WTC11 (cell line): ENCODE measurements around the gene BLMH. TPM values are rescaled to one million over a fixed set of nuclear protein-coding genes. Genes with fewer than 3 reads are reported as not detected.

Experiments
- ATAC-seq: fragments of 200-7000 bp; cut with Tn5 transposase; 2 replicates; pipeline ENCODE4 v1.10.0; 2021; ENCODE audit warnings: mild to moderate bottlenecking, moderate library complexity
- CTCF ChIA-PET: fragments of 300-600 bp; sonication (Branson Sonifier 250); formaldehyde crosslinking; loops from one replicate; lab custom pipeline; 2021; ENCODE audit warnings: antibody characterized with exemption; lab: Charles Lee
- POLR2A ChIA-PET: fragments of 350-600 bp; sonication (Branson Sonifier 250); formaldehyde crosslinking; loops from one replicate; lab custom pipeline; 2021; ENCODE audit warnings: antibody characterized with exemption; lab: Charles Lee
- DNase-seq: peaks from one replicate; pipeline ENCODE4 v3.0.0; 2021; ENCODE audit warnings: low spot score
- H3K27ac Mint-ChIP-seq: 2 replicates; pipeline ENCODE4 v1.8.0; 2021; ENCODE audit warnings: mixed read lengths
- H3K27me3 Mint-ChIP-seq: 2 replicates; pipeline ENCODE4 v1.8.0; 2021; ENCODE audit warnings: low read depth, mild to moderate bottlenecking, moderate library complexity, mixed read lengths
- H3K36me3 Mint-ChIP-seq: 2 replicates; pipeline ENCODE4 v1.8.0; 2021; ENCODE audit warnings: mixed read lengths
- H3K4me1 Mint-ChIP-seq: 2 replicates; pipeline ENCODE4 v1.8.0; 2022; ENCODE audit warnings: mixed read lengths
- H3K4me3 Mint-ChIP-seq: 2 replicates; pipeline ENCODE4 v1.8.0; 2021; ENCODE audit warnings: mild to moderate bottlenecking, moderate library complexity, mixed read lengths
- H3K9me3 Mint-ChIP-seq: 2 replicates; pipeline ENCODE4 v1.8.0; 2021; ENCODE audit warnings: mixed read lengths
- ATF6 ChIP-seq: sonication (generic); formaldehyde crosslinking; IDR thresholded peaks from 2 replicates; pipeline ENCODE4 v1.8.1; 2023; ENCODE audit warnings: mild to moderate bottlenecking, missing genetic modification reagents
- CREB1 ChIP-seq: sonication (generic); formaldehyde crosslinking; IDR thresholded peaks from 2 replicates; pipeline ENCODE4 v1.8.0; 2023; ENCODE audit warnings: mild to moderate bottlenecking, missing genetic modification reagents
- CREM ChIP-seq: sonication (generic); formaldehyde crosslinking; IDR thresholded peaks from 2 replicates; pipeline ENCODE4 v1.8.1; 2022; ENCODE audit warnings: mild to moderate bottlenecking, missing genetic modification reagents, moderate library complexity
- EMX1 ChIP-seq: fragments of 250-450 bp; sonication (Bioruptor Pico); IDR thresholded peaks from 2 replicates; pipeline ENCODE4 v1.8.0; 2021; ENCODE audit warnings: mild to moderate bottlenecking
- ERG ChIP-seq: fragments of 250-450 bp; sonication (Bioruptor Pico); IDR thresholded peaks from 2 replicates; pipeline ENCODE4 v1.8.0; 2021; ENCODE audit warnings: mild to moderate bottlenecking
- ESRRA ChIP-seq: sonication (generic); formaldehyde crosslinking; IDR thresholded peaks from 2 replicates; pipeline ENCODE4 v1.8.1; 2022; ENCODE audit warnings: mild to moderate bottlenecking, missing genetic modification reagents, borderline replicate concordance
- ETV6 ChIP-seq: sonication (generic); formaldehyde crosslinking; IDR thresholded peaks from 2 replicates; pipeline ENCODE4 v1.8.1; 2022; ENCODE audit warnings: mild to moderate bottlenecking, missing genetic modification reagents
- GRHL2 ChIP-seq: fragments of 250-450 bp; sonication (Bioruptor Pico); IDR thresholded peaks from 2 replicates; pipeline ENCODE4 v1.8.0; 2022; ENCODE audit warnings: mild to moderate bottlenecking, moderate library complexity; ENCODE audit not compliant: insufficient replicate concordance, severe bottlenecking
- NFE2L1 ChIP-seq: sonication (generic); formaldehyde crosslinking; IDR thresholded peaks from 2 replicates; pipeline ENCODE4 v1.8.1; 2023; ENCODE audit warnings: missing genetic modification reagents
- SMAD3 ChIP-seq: sonication (generic); formaldehyde crosslinking; IDR thresholded peaks from 2 replicates; pipeline ENCODE4 v1.8.0; 2022; ENCODE audit warnings: missing genetic modification reagents, mild to moderate bottlenecking, borderline replicate concordance
- SOX15 ChIP-seq: fragments of 250-450 bp; sonication (Bioruptor Pico); IDR thresholded peaks from 2 replicates; pipeline ENCODE4 v1.9.0; 2021; ENCODE audit warnings: mild to moderate bottlenecking
- SP1 ChIP-seq: sonication (generic); formaldehyde crosslinking; conservative IDR thresholded peaks from 2 replicates; pipeline ENCODE4 v1.8.1; 2022; ENCODE audit warnings: missing genetic modification reagents
- STAT6 ChIP-seq: sonication (generic); formaldehyde crosslinking; conservative IDR thresholded peaks from 2 replicates; pipeline ENCODE4 v1.8.1; 2023; ENCODE audit warnings: mild to moderate bottlenecking, low read depth, missing genetic modification reagents, moderate library complexity
- ZMAT4 ChIP-seq: fragments of 250-450 bp; sonication (Bioruptor Pico); IDR thresholded peaks from 2 replicates; pipeline ENCODE4 v1.9.0; 2021; ENCODE audit warnings: mild to moderate bottlenecking
- ZNF317 ChIP-seq: sonication (generic); formaldehyde crosslinking; IDR thresholded peaks from 2 replicates; pipeline ENCODE4 v1.8.1; 2023; ENCODE audit warnings: low read depth, mild to moderate bottlenecking, moderate library complexity, missing genetic modification reagents, borderline replicate concordance
- ZNF416 ChIP-seq: fragments of 250-450 bp; sonication (Bioruptor Pico); IDR thresholded peaks from 2 replicates; pipeline ENCODE4 v1.9.0; 2021; ENCODE audit warnings: mild to moderate bottlenecking, inconsistent platforms
- total RNA-seq: library from RNA; stranded (reverse); gene quantifications from 3 replicates; pipeline ENCODE4 v1.2.3, GENCODE V29; 2021
- TF ChIP-seq, protein P1 (sequence below): fragments of 250-450 bp; sonication (Bioruptor Pico); IDR thresholded peaks from 2 replicates; pipeline ENCODE4 v1.9.0; 2021; ENCODE audit warnings: moderate library complexity, mild to moderate bottlenecking, inconsistent platforms, borderline replicate concordance
- TF ChIP-seq, protein P2 (sequence below): fragments of 250-450 bp; sonication (Bioruptor Pico); IDR thresholded peaks from 2 replicates; pipeline ENCODE4 v2.1.2; 2022; ENCODE audit warnings: mild to moderate bottlenecking, moderate library complexity
- TF ChIP-seq, protein P3 (sequence below): sonication (generic); formaldehyde crosslinking; IDR thresholded peaks from 2 replicates; pipeline ENCODE4 v1.8.1; 2022; ENCODE audit warnings: mild to moderate bottlenecking, missing genetic modification reagents, moderate library complexity, borderline replicate concordance
- TF ChIP-seq, protein P4 (sequence below): sonication (generic); formaldehyde crosslinking; IDR thresholded peaks from 2 replicates; pipeline ENCODE4 v1.8.0; 2022; ENCODE audit warnings: missing genetic modification reagents

Gene BLMH
- total RNA-seq, 1 experiment from 2014 or later: 63.9 TPM

DNA sequence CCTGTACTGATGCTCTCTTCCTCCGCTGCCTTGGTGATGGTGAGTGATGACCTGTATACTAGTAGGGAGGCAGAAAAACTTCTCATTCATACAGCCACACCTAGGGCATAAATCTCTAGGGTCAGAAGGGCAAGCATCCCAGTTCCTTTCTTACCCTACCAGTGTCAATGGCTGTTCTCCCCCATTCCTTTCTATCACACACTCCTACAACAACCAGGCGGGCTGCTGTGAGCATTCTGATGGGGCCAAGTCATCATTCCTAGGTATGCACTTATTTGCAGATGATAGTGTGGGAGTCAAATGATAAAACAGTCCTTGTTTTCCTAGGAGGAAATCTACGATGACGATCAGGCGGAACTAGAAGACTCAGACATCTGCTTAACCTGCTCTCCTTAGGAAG, 42.3 kb downstream of the BLMH start (continued):
- TF ChIP-seq ATF6: no peak

DNA sequence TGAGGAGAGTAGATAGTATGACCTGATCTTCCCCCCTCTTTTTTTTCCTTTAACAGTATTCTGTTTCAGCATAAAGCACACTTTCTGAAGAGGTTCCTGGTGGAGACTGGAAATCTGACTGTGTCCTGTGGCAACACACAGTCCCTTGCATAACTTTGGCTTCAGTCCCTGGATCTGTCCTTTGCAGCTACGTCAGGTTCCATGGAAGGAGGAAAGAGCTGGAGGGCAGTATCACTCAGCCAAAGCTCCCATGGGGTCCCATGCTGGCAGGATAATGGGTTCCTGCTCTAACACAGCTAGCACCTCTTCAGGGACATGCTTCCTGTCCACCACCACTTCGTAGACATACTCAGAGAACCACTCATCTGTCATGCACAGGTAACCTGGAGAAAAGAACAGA, 43.0 kb downstream of the BLMH start:
- Mint-ChIP-seq H3K9me3 (no peaks in the 10 kb centered on the region), H3K27ac (no peak overlapping the region), H3K4me3 (no peak overlapping the region), H3K36me3 (peaks cover 15% of the 10 kb centered on the region), H3K27me3 (no peaks in the 10 kb centered on the region), H3K4me1 (no peaks in the 10 kb centered on the region)
- POLR2A ChIA-PET: no interaction called here
- CTCF ChIA-PET: interaction anchor here (0.9 kb wide), 1 partner anchor 153 kb away, joined by 3 read pairs; no protein-coding TSS in a partner anchor
- no peak for ATAC-seq
- no peak for DNase-seq
- TF ChIP-seq NFE2L1 (no peak), SMAD3 (CRISPR knock-in tag) (no peak), EMX1 (CRISPR knock-in tag) (no peak), CREM (CRISPR knock-in tag) (no peak), ZNF317 (CRISPR knock-in tag) (no peak), STAT6 (CRISPR knock-in tag) (no peak), GRHL2 (CRISPR knock-in tag) (no peak), SP1 (CRISPR knock-in tag) (no peak), ETV6 (no peak), ZMAT4 (CRISPR knock-in tag) (no peak), ERG (no peak), SOX15 (CRISPR knock-in tag) (no peak), ESRRA (CRISPR knock-in tag) (no peak), CREB1 (CRISPR knock-in tag) (no peak), ZNF416 (no peak)
- TF ChIP-seq, protein P1, sequence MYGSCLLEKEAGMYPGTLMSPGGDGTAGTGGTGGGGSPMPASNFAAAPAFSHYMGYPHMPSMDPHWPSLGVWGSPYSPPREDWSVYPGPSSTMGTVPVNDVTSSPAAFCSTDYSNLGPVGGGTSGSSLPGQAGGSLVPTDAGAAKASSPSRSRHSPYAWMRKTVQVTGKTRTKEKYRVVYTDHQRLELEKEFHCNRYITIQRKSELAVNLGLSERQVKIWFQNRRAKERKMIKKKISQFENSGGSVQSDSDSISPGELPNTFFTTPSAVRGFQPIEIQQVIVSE (CRISPR knock-in tag): no peak
- TF ChIP-seq, protein P2, sequence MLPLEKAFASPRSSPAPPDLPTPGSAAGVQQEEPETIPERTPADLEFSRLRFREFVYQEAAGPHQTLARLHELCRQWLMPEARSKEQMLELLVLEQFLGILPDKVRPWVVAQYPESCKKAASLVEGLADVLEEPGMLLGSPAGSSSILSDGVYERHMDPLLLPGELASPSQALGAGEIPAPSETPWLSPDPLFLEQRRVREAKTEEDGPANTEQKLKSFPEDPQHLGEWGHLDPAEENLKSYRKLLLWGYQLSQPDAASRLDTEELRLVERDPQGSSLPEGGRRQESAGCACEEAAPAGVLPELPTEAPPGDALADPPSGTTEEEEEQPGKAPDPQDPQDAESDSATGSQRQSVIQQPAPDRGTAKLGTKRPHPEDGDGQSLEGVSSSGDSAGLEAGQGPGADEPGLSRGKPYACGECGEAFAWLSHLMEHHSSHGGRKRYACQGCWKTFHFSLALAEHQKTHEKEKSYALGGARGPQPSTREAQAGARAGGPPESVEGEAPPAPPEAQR (CRISPR knock-in tag): no peak
- TF ChIP-seq, protein P3, sequence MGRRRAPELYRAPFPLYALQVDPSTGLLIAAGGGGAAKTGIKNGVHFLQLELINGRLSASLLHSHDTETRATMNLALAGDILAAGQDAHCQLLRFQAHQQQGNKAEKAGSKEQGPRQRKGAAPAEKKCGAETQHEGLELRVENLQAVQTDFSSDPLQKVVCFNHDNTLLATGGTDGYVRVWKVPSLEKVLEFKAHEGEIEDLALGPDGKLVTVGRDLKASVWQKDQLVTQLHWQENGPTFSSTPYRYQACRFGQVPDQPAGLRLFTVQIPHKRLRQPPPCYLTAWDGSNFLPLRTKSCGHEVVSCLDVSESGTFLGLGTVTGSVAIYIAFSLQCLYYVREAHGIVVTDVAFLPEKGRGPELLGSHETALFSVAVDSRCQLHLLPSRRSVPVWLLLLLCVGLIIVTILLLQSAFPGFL: no peak
- TF ChIP-seq, protein P4, sequence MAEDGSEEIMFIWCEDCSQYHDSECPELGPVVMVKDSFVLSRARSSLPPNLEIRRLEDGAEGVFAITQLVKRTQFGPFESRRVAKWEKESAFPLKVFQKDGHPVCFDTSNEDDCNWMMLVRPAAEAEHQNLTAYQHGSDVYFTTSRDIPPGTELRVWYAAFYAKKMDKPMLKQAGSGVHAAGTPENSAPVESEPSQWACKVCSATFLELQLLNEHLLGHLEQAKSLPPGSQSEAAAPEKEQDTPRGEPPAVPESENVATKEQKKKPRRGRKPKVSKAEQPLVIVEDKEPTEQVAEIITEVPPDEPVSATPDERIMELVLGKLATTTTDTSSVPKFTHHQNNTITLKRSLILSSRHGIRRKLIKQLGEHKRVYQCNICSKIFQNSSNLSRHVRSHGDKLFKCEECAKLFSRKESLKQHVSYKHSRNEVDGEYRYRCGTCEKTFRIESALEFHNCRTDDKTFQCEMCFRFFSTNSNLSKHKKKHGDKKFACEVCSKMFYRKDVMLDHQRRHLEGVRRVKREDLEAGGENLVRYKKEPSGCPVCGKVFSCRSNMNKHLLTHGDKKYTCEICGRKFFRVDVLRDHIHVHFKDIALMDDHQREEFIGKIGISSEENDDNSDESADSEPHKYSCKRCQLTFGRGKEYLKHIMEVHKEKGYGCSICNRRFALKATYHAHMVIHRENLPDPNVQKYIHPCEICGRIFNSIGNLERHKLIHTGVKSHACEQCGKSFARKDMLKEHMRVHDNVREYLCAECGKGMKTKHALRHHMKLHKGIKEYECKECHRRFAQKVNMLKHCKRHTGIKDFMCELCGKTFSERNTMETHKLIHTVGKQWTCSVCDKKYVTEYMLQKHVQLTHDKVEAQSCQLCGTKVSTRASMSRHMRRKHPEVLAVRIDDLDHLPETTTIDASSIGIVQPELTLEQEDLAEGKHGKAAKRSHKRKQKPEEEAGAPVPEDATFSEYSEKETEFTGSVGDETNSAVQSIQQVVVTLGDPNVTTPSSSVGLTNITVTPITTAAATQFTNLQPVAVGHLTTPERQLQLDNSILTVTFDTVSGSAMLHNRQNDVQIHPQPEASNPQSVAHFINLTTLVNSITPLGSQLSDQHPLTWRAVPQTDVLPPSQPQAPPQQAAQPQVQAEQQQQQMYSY (CRISPR knock-in tag): no peak
